Measurements from ENCODE around the gene ABCG2.

GRCh38 chr4:88059766-88060165 lies 98.7 kb downstream of the ABCG2 start:
- TF ChIP-seq CTCF (IDR thresholded peaks at IDR 0.05) = no peak
- no peak for TF ChIP-seq USF2 (IDR thresholded peaks at IDR 0.05)
- TF ChIP-seq ESRRA (IDR thresholded peaks at IDR 0.05; ENCODE audit: borderline replicate concordance, low read length) = no peak
- no peak for TF ChIP-seq POLR2A (IDR thresholded peaks at IDR 0.05; ENCODE audit: low read length)
- no peak for TF ChIP-seq GATA3 (IDR thresholded peaks at IDR 0.05; ENCODE audit: borderline replicate concordance)

Measured in A549 (cell line).